ENCODE results near the gene KDM5A.

Gene KDM5A

DNA sequence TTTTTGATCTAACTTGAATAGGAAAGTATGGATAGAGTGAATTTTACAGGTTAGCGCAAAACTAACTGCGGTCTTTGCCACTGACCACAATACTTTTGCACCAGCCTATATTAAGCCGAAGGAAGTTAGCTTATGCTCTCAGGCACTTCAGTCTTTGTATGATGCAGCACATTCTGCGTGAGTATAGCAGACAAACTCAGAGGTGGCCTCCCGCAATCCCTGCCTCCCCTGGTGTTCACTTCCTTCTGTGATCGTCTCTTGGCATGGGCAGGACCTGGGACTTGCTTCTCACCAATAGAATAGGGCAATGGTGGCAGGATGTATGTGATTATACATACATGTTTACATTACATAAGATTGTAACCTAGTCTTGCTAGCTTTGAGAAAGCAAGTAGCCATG lies 116.2 kb downstream of the KDM5A start:
- H3K4me3 ChIP-seq (ENCODE audit: control insufficient read depth, low read depth, low read length): no peak overlapping the region
- DNase-seq (ENCODE audit: low read depth): no peak
- TF ChIP-seq, protein P1, sequence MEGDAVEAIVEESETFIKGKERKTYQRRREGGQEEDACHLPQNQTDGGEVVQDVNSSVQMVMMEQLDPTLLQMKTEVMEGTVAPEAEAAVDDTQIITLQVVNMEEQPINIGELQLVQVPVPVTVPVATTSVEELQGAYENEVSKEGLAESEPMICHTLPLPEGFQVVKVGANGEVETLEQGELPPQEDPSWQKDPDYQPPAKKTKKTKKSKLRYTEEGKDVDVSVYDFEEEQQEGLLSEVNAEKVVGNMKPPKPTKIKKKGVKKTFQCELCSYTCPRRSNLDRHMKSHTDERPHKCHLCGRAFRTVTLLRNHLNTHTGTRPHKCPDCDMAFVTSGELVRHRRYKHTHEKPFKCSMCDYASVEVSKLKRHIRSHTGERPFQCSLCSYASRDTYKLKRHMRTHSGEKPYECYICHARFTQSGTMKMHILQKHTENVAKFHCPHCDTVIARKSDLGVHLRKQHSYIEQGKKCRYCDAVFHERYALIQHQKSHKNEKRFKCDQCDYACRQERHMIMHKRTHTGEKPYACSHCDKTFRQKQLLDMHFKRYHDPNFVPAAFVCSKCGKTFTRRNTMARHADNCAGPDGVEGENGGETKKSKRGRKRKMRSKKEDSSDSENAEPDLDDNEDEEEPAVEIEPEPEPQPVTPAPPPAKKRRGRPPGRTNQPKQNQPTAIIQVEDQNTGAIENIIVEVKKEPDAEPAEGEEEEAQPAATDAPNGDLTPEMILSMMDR (conservative IDR thresholded peaks at IDR 0.05; ENCODE audit: control insufficient read depth, insufficient read depth, low read depth, low read length): no peak

DNA sequence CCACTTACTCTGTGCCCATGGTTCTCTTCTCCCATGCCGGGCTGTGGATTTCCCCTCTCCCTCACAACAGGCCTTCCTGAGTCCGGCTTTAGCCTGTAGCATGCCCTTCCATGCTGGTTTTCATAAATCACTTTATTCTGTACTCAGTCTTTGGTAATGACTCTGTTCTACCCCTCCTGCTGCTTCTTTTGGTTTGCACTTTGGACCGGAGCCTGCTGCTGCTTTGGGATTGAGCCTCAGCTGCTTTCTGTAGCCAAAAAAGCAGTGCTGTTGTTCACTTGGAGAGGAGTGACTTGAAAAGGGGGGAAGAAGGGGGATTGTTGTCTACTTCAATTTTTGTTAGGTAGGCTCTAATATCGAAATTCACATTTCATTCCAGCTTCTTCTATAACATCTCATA lies 118.0 kb downstream of the KDM5A start:
- TF ChIP-seq, protein P1 (conservative IDR thresholded peaks at IDR 0.05; ENCODE audit: control insufficient read depth, insufficient read depth, low read depth, low read length): no peak
- DNase-seq (ENCODE audit: low read depth): no peak
- no peak overlapping the region for H3K4me3 ChIP-seq (ENCODE audit: control insufficient read depth, low read depth, low read length)

DNA sequence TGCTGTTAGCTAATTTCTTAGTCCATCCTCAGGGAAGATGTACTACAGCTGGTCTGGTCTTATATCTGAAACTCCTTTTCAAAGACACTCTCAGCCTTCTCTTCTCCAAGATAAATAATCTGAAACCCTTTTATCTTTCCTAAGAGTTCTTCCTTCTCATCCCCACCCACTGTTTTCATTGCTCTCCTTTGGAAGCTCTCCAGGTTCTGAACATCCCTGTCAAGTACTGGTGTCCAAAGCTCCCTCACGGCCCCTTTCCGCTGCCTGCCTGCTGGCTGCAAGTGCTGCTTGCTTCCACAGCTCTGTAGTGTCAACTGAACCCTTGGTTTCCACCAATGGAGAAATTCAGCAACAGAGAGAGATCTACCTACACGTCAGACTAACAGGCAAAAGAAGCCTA lies 119.9 kb downstream of the KDM5A start:
- no peak overlapping the region for H3K4me3 ChIP-seq (ENCODE audit: control insufficient read depth, low read depth, low read length)
- TF ChIP-seq, protein P1 (conservative IDR thresholded peaks at IDR 0.05; ENCODE audit: control insufficient read depth, insufficient read depth, low read depth, low read length): no peak
- peak; percentile 36 for DNase-seq (ENCODE audit: low read depth)

DNA sequence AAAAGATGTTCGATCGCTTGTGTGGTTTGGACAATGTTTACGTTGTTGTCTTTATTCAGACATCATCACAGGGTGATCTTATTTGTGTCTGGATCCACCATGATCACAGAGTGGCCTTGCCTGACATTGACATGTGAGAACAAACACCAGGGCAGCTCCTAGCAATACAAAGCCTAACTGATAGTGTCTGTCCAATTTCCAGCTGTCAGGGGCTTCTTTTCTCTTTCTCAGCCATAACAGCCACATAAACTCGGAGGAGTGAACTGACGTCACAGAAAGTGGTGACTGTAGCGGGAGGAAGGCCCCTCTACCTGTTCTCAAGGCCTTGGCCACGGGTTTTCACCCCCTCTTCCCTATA lies 120.7 kb downstream of the KDM5A start:
- TF ChIP-seq, protein P1 (conservative IDR thresholded peaks at IDR 0.05; ENCODE audit: control insufficient read depth, insufficient read depth, low read depth, low read length): no peak
- no peak overlapping the region for H3K4me3 ChIP-seq (ENCODE audit: control insufficient read depth, low read depth, low read length)
- DNase-seq (ENCODE audit: low read depth): no peak

DNA sequence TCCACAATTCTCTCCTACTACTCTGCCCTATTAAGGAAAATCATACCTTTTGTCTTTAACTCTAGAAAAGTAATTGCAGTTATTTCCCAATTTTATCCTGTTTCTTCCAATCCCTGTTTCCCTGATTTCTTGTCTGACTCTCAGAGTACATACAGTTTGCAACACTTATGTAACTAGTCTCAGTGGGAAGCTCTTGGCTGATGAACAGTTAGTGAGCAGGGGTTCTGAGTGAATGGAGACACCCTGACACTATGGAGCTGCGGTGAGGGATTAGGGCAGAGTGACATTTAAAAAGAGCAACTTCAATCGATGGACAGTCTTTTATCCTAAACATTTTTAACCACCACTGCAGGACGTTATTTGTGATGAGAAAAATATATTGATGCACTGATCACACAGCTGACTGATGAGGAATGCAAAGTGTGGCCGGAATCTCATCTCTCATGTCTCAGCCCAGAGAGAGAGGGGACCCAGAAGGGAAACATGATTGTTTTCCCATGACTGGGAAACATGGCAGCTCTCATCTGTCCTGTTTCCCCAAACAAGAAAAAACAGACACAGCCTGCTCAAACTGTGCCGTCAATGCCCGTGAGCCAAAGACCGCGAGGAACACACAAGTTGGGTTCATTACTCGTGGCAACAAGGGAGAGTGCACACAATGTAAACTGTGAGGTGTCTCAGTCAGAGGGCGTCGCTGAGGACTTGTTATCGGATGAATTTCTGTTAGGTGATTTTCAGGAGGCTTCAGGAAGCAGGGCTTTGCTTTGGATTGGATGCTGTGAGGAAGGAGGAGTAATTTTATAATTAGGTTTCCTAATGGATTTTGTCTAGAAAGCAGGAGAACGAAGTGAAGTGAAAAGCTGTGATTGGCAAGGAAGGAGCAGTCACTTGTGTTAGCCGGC lies 121.3 kb downstream of the KDM5A start:
- DNase-seq (ENCODE audit: low read depth): no peak
- TF ChIP-seq, protein P1 (conservative IDR thresholded peaks at IDR 0.05; ENCODE audit: control insufficient read depth, insufficient read depth, low read depth, low read length): no peak
- H3K4me3 ChIP-seq (ENCODE audit: control insufficient read depth, low read depth, low read length): no peak overlapping the region

DNA sequence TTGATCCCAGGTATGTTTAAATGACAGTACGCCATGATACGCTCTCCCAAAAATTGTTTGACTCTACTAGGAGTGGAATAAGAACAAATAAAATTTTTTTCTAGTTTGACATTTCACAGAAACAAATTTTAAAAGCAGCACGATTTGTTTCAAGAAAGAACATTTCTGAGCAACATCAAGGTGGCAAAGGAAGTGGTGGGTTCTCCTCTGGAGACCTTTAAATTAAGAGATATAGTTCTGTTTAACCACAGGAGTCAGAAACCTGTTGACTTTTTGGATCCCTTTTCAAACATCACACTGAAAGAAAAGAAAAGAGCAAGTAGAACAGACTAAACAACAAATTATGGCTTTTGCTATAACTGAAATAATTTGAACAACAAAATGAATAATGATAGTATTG lies 124.0 kb downstream of the KDM5A start:
- no peak overlapping the region for H3K4me3 ChIP-seq (ENCODE audit: control insufficient read depth, low read depth, low read length)
- TF ChIP-seq, protein P1 (conservative IDR thresholded peaks at IDR 0.05; ENCODE audit: control insufficient read depth, insufficient read depth, low read depth, low read length): no peak
- no peak for DNase-seq (ENCODE audit: low read depth)
